Right hindlimb (tissue), 1 donor: Measurements from ENCODE around the gene TRPC1.

Experiments
- DNase-seq: peaks from one replicate; pipeline ENCODE4 v3.0.0-alpha.2; 2018

The TRPC1 gene

GRCh38 chr3:142846779-142847577, 123.1 kb downstream of the TRPC1 start:
- no peak for DNase-seq

- no peak for DNase-seq
Observed at GRCh38 chr3:142849148-142849547, 125.3 kb downstream of the TRPC1 start.

GRCh38 chr3:142850395-142851023, 126.7 kb downstream of the TRPC1 start:
- DNase-seq, result no peak

- no peak for DNase-seq
Observed at GRCh38 chr3:142852009-142852408, 128.2 kb downstream of the TRPC1 start.

GRCh38 chr3:142853270-142854168, 129.7 kb downstream of the TRPC1 start:
- no peak for DNase-seq

- no peak for DNase-seq
Observed at GRCh38 chr3:142857056-142857455, 133.2 kb downstream of the TRPC1 start.
